ENCODE results near the gene SLX4.
"Not testable (repeated sequence)": the region's sequence is repeated elsewhere in the genome, so short reads cannot be mapped to it uniquely, and the experiment has no call there.

DNA sequence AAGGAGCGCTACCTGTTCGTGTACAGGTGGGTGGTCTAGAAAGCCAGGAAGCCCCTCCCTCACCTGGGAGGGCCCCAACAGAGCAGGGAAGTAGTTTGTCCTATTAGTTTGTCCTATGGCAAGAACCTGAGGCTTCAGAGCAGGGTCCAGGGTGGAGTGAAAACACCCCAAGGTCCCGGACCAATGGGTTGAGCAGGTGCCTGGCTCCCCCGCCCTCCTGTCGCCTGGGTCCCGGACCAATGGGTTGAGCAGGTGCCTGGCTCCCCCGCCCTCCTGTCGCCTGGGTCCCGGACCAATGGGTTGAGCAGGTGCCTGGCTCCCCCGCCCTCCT, 44.7 kb upstream of the SLX4 start:
- TF ChIP-seq, protein P1, sequence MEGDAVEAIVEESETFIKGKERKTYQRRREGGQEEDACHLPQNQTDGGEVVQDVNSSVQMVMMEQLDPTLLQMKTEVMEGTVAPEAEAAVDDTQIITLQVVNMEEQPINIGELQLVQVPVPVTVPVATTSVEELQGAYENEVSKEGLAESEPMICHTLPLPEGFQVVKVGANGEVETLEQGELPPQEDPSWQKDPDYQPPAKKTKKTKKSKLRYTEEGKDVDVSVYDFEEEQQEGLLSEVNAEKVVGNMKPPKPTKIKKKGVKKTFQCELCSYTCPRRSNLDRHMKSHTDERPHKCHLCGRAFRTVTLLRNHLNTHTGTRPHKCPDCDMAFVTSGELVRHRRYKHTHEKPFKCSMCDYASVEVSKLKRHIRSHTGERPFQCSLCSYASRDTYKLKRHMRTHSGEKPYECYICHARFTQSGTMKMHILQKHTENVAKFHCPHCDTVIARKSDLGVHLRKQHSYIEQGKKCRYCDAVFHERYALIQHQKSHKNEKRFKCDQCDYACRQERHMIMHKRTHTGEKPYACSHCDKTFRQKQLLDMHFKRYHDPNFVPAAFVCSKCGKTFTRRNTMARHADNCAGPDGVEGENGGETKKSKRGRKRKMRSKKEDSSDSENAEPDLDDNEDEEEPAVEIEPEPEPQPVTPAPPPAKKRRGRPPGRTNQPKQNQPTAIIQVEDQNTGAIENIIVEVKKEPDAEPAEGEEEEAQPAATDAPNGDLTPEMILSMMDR (IDR thresholded peaks at IDR 0.05), result not testable (repeated sequence)
- TF ChIP-seq, protein P2, sequence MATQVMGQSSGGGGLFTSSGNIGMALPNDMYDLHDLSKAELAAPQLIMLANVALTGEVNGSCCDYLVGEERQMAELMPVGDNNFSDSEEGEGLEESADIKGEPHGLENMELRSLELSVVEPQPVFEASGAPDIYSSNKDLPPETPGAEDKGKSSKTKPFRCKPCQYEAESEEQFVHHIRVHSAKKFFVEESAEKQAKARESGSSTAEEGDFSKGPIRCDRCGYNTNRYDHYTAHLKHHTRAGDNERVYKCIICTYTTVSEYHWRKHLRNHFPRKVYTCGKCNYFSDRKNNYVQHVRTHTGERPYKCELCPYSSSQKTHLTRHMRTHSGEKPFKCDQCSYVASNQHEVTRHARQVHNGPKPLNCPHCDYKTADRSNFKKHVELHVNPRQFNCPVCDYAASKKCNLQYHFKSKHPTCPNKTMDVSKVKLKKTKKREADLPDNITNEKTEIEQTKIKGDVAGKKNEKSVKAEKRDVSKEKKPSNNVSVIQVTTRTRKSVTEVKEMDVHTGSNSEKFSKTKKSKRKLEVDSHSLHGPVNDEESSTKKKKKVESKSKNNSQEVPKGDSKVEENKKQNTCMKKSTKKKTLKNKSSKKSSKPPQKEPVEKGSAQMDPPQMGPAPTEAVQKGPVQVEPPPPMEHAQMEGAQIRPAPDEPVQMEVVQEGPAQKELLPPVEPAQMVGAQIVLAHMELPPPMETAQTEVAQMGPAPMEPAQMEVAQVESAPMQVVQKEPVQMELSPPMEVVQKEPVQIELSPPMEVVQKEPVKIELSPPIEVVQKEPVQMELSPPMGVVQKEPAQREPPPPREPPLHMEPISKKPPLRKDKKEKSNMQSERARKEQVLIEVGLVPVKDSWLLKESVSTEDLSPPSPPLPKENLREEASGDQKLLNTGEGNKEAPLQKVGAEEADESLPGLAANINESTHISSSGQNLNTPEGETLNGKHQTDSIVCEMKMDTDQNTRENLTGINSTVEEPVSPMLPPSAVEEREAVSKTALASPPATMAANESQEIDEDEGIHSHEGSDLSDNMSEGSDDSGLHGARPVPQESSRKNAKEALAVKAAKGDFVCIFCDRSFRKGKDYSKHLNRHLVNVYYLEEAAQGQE (IDR thresholded peaks at IDR 0.05; ENCODE audit: insufficient read depth in 1 of 2, low read depth in 2 of 2, low read length in 1 of 2), result not testable (repeated sequence)
